Measurements from ENCODE around the gene TRAF3.

The TRAF3 gene

GRCh38 chr14:102848830-102849525, 71.7 kb downstream of the TRAF3 start:
- no peak for DNase-seq (ENCODE audit: low read depth in 1 of 2, low spot score in 1 of 2)
- Histone ChIP-seq H3K4me3 (replicated peaks; ENCODE audit: insufficient read depth, low read length) (no peak overlapping the region), H3K27me3 (ENCODE audit: insufficient read depth, poor library complexity, severe bottlenecking) (no peaks in the 10 kb centered on the region), H3K27ac (replicated peaks) (no peak overlapping the region)
- no peak for TF ChIP-seq CTCF (IDR thresholded peaks at IDR 0.05; ENCODE audit: insufficient read depth, low read length)
- TF ChIP-seq SPI1 (IDR thresholded peaks at IDR 0.05; ENCODE audit: borderline replicate concordance, low read depth), result no peak
- TF ChIP-seq REST (IDR thresholded peaks at IDR 0.05; ENCODE audit: insufficient replicate concordance, low read depth), result no peak
- no peak for TF ChIP-seq GABPA (IDR thresholded peaks at IDR 0.05; ENCODE audit: low read depth)
- TF ChIP-seq POLR2AphosphoS5 (IDR thresholded peaks at IDR 0.05; ENCODE audit: low read depth), result no peak

DNA sequence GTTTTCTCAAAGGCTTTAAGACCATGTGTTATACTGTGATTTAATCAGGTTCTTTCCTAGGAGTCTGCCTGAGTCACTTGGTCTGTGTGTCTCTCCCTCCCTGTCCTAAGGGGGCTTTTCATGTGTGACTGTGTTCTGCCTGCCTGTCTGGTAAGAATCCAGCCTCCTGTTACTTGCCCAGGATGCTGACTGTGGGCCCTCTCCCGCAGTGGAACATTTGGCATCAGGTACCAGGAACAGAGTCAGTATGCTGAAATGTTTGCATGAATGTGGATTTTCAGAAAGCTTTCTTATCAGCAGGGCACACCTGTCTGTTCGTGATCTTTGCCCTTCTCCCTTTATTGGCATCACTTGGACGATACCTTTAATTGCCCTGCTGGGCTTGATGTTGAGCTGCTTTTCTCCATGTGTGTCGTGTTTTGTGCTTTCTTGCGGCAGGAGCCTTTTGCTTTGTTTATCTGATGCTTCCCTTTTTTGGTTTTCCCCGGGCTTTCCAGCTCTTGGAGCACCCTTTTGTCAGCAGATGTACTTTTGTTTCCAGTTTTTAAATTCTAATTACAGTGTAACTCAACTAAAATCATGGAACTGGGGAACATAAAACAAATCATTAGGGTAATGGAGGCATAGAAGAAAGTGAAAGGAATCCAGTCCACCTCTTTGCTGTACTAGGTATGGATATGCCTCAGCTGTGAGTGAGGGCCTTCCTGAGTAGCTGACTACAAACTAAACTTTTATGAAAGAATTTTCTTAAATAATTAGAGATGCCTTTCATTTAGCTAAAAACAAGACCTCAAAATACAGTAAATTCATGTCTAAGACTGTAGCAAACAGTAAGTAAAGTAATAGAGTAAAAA, 72.5 kb downstream of the TRAF3 start:
- no peak for DNase-seq (ENCODE audit: low read depth in 1 of 2, low spot score in 1 of 2)
- H3K4me3 ChIP-seq (replicated peaks; ENCODE audit: insufficient read depth, low read length), result no peak overlapping the region
- H3K27me3 ChIP-seq (ENCODE audit: insufficient read depth, poor library complexity, severe bottlenecking), result no peaks in the 10 kb centered on the region
- TF ChIP-seq POLR2AphosphoS5 (IDR thresholded peaks at IDR 0.05; ENCODE audit: low read depth) (no peak), SPI1 (IDR thresholded peaks at IDR 0.05; ENCODE audit: borderline replicate concordance, low read depth) (no peak), GABPA (IDR thresholded peaks at IDR 0.05; ENCODE audit: low read depth) (no peak), CTCF (IDR thresholded peaks at IDR 0.05; ENCODE audit: insufficient read depth, low read length) (no peak), REST (IDR thresholded peaks at IDR 0.05; ENCODE audit: insufficient replicate concordance, low read depth) (no peak)
- no peak overlapping the region for H3K27ac ChIP-seq (replicated peaks)

- peak; percentile 7 to 8 for DNase-seq (ENCODE audit: low read depth in 1 of 2, low spot score in 1 of 2)
- no peak for TF ChIP-seq SPI1 (IDR thresholded peaks at IDR 0.05; ENCODE audit: borderline replicate concordance, low read depth)
- TF ChIP-seq CTCF (IDR thresholded peaks at IDR 0.05; ENCODE audit: insufficient read depth, low read length), result no peak
- TF ChIP-seq POLR2AphosphoS5 (IDR thresholded peaks at IDR 0.05; ENCODE audit: low read depth), result no peak
- no peak for TF ChIP-seq REST (IDR thresholded peaks at IDR 0.05; ENCODE audit: insufficient replicate concordance, low read depth)
- TF ChIP-seq GABPA (IDR thresholded peaks at IDR 0.05; ENCODE audit: low read depth), result no peak
- no peak overlapping the region for H3K4me3 ChIP-seq (replicated peaks; ENCODE audit: insufficient read depth, low read length)
- H3K27me3 ChIP-seq (ENCODE audit: insufficient read depth, poor library complexity, severe bottlenecking), result no peaks in the 10 kb centered on the region
- no peak overlapping the region for H3K27ac ChIP-seq (replicated peaks)
Measured at GRCh38 chr14:102853648-102854047, 76.4 kb downstream of the TRAF3 start.

Data from HL-60 (cell line).